Panc1 (cell line): ENCODE measurements around the gene ZNF71. TPM values are rescaled to one million over a fixed set of nuclear protein-coding genes. Genes with fewer than 3 reads are reported as not detected.

ENCODE experiments used
- ATAC-seq: fragments of 200-7000 bp; cut with Tn5 transposase; 2 replicates; pipeline ENCODE4 v1.9.1; 2020; ENCODE audit warnings: mild to moderate bottlenecking, moderate library complexity
- BruUV-seq: library from RNA; stranded (reverse); fragments of 400-500 nt; replicated peaks from 2 replicates; lab custom pipeline; 2021; lab: Mats Ljungman, UMichigan
- CTCF ChIA-PET: fragments of 300-600 bp; sonication (Branson Sonifier 250); formaldehyde crosslinking; loops from one replicate; lab custom pipeline; 2022; ENCODE audit warnings: antibody characterized with exemption; lab: Charles Lee
- POLR2A ChIA-PET: fragments of 300-600 bp; sonication (Branson Sonifier 250); formaldehyde crosslinking; loops from one replicate; lab custom pipeline; 2022; ENCODE audit warnings: antibody characterized with exemption; lab: Charles Lee
- DNase-seq: peaks from one replicate; pipeline ENCODE4 v3.0.0-alpha.2; 2010; ENCODE audit warnings: low read depth, low spot score
- H3K27ac ChIP-seq: 2 replicates; pipeline ENCODE4 v1.5.1; 2011; ENCODE audit warnings: mild to moderate bottlenecking, low read length, inconsistent platforms
- H3K27me3 ChIP-seq: fragments of 200-500 bp; sonication (Bioruptor generic); 2 replicates; pipeline ENCODE4 v1.6.0; 2014; ENCODE audit warnings: low read length, inconsistent platforms; ENCODE audit not compliant: control insufficient read depth, insufficient read depth
- H3K36me3 ChIP-seq: fragments of 200-500 bp; sonication (Bioruptor generic); 2 replicates; pipeline ENCODE4 v1.5.1; 2014; ENCODE audit warnings: inconsistent platforms, mild to moderate bottlenecking, low read length, moderate library complexity; ENCODE audit not compliant: control insufficient read depth, insufficient read depth
- H3K4me1 ChIP-seq: 2 replicates; pipeline ENCODE4 v1.5.1; 2011; ENCODE audit warnings: inconsistent platforms, mild to moderate bottlenecking, low read length, moderate library complexity; ENCODE audit not compliant: control insufficient read depth, insufficient read depth
- H3K4me3 ChIP-seq, 2 experiments: 2 replicates each; pipeline ENCODE4 v1.5.1; 2011 to 2012; ENCODE audit warnings: low read depth in 2 of 2, low read length in 2 of 2, mild to moderate bottlenecking in 2 of 2, inconsistent platforms in 1 of 2, moderate library complexity in 1 of 2
- H3K9me3 ChIP-seq: fragments of 200-500 bp; sonication (Bioruptor generic); 2 replicates; pipeline ENCODE4 v1.5.1; 2014; ENCODE audit warnings: low read depth, mild to moderate bottlenecking, inconsistent platforms, low read length, moderate library complexity; ENCODE audit not compliant: control insufficient read depth, insufficient read depth
- POLR2AphosphoS5 ChIP-seq: IDR thresholded peaks from 2 replicates; pipeline ENCODE4 v1.6.1; 2012; ENCODE audit warnings: mild to moderate bottlenecking, low read depth, low read length, moderate library complexity
- SIN3A ChIP-seq: IDR thresholded peaks from 2 replicates; pipeline ENCODE4 v1.6.1; 2012; ENCODE audit warnings: low read depth, mild to moderate bottlenecking, low read length, moderate library complexity, borderline replicate concordance; ENCODE audit not compliant: insufficient read depth
- TCF7L2 ChIP-seq: IDR thresholded peaks from 2 replicates; pipeline ENCODE4 v1.6.1; 2011; ENCODE audit warnings: mild to moderate bottlenecking, low read depth, low read length, inconsistent platforms
- in situ Hi-C: cut with HindIII; loops from 2 replicates; pipeline ENCODE4 v1.10.0; 2016; ENCODE audit warnings: low sequenced_read_pairs, low pct_unique_long_range_greater_than_20kb
- intact Hi-C: fragments of 100-400 bp; cut with micrococcal nuclease; formaldehyde crosslinking; loops from one replicate; pipeline ENCODE4 v1.10.0; 2022; ENCODE audit not compliant: unreplicated experiment
- total RNA-seq: library from RNA; stranded (reverse); gene quantifications from one replicate; pipeline ENCODE4 v1.2.1, GENCODE V29; 2021; ENCODE audit not compliant: unreplicated experiment
- TF ChIP-seq, protein P1 (sequence below), 2 experiments: IDR thresholded peaks; 2 replicates each; pipeline ENCODE4 v1.6.1; 2011 to 2012; ENCODE audit warnings: low read depth in 2 of 2, control low read depth in 1 of 2, low read length in 1 of 2, mild to moderate bottlenecking in 1 of 2, moderate library complexity in 1 of 2; ENCODE audit not compliant: insufficient read depth in 1 of 2
- TF ChIP-seq, protein P2 (sequence below): fragments of 450-650 bp; IDR thresholded peaks from 2 replicates; pipeline ENCODE4 v1.5.1; 2017; ENCODE audit warnings: mild to moderate bottlenecking

Gene ZNF71
- total RNA-seq, 1 experiment from 2014 or later = 6.3 TPM

DNA sequence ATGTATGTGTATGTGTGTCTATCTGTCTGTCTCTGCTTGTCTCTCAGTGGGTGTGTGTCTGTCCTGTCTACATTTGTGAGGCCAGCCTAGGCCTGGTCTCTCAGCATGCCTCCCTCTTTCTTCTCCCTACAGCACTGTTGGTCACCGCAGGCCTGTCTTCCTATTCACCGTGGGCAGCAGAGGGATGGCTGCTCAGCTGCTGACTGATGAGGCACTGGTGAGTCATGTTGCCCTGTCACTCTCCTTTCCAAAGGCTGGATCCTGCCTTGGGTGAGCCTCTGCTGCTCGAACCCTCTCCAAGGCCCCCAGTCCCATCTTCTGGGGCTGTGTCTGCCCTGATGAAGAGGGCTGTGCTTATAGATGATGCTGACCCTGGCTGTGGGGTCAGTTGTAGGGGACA, 6.3 kb downstream of the ZNF71 start:
- BruUV-seq = no TSS peak
- no peak for TF ChIP-seq SIN3A
- TF ChIP-seq, protein P1, sequence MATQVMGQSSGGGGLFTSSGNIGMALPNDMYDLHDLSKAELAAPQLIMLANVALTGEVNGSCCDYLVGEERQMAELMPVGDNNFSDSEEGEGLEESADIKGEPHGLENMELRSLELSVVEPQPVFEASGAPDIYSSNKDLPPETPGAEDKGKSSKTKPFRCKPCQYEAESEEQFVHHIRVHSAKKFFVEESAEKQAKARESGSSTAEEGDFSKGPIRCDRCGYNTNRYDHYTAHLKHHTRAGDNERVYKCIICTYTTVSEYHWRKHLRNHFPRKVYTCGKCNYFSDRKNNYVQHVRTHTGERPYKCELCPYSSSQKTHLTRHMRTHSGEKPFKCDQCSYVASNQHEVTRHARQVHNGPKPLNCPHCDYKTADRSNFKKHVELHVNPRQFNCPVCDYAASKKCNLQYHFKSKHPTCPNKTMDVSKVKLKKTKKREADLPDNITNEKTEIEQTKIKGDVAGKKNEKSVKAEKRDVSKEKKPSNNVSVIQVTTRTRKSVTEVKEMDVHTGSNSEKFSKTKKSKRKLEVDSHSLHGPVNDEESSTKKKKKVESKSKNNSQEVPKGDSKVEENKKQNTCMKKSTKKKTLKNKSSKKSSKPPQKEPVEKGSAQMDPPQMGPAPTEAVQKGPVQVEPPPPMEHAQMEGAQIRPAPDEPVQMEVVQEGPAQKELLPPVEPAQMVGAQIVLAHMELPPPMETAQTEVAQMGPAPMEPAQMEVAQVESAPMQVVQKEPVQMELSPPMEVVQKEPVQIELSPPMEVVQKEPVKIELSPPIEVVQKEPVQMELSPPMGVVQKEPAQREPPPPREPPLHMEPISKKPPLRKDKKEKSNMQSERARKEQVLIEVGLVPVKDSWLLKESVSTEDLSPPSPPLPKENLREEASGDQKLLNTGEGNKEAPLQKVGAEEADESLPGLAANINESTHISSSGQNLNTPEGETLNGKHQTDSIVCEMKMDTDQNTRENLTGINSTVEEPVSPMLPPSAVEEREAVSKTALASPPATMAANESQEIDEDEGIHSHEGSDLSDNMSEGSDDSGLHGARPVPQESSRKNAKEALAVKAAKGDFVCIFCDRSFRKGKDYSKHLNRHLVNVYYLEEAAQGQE (IDR thresholded peaks at IDR 0.05; ENCODE audit: insufficient read depth in 1 of 2, low read depth in 2 of 2, low read length in 1 of 2) = no peak
- TF ChIP-seq, protein P2, sequence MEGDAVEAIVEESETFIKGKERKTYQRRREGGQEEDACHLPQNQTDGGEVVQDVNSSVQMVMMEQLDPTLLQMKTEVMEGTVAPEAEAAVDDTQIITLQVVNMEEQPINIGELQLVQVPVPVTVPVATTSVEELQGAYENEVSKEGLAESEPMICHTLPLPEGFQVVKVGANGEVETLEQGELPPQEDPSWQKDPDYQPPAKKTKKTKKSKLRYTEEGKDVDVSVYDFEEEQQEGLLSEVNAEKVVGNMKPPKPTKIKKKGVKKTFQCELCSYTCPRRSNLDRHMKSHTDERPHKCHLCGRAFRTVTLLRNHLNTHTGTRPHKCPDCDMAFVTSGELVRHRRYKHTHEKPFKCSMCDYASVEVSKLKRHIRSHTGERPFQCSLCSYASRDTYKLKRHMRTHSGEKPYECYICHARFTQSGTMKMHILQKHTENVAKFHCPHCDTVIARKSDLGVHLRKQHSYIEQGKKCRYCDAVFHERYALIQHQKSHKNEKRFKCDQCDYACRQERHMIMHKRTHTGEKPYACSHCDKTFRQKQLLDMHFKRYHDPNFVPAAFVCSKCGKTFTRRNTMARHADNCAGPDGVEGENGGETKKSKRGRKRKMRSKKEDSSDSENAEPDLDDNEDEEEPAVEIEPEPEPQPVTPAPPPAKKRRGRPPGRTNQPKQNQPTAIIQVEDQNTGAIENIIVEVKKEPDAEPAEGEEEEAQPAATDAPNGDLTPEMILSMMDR = no peak
- intact Hi-C loops = no loop called here
- ATAC-seq (no peak), DNase-seq (no peak)
- H3K27me3 ChIP-seq = no peaks in the 10 kb centered on the region
- H3K27ac ChIP-seq = no peak overlapping the region
- ChIA-PET POLR2A (no interaction called here), CTCF (no interaction called here)
- in situ Hi-C loops = no loop called here
- H3K4me3 ChIP-seq = no peak overlapping the region
- no peaks in the 10 kb centered on the region for H3K4me1 ChIP-seq
- peaks cover 68% of the 10 kb centered on the region for H3K9me3 ChIP-seq
- H3K36me3 ChIP-seq = no peaks in the 10 kb centered on the region

DNA sequence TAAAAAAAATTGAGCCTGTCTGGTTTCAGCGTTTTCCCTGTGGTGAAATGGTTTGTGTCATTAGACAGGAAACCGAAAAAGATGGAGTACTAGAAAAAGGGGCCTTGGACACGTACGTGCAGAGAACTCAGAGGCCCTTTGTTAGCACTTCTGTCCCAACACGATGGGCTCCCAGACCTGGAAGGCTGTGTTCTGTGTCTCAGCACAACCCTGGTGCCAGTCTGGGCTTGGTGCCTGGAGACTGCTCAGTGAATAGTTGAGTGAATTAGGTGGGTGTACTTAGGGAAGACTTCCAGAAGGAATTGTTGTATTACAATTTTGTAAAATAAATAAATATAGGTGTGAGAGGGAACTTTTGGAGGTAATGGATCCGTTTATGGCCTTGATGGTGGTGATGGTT, 8.7 kb downstream of the ZNF71 start:
- no peaks in the 10 kb centered on the region for H3K27me3 ChIP-seq
- no peak overlapping the region for H3K4me3 ChIP-seq
- peaks cover 73% of the 10 kb centered on the region for H3K9me3 ChIP-seq
- in situ Hi-C loops = no loop called here
- no peaks in the 10 kb centered on the region for H3K36me3 ChIP-seq
- CTCF ChIA-PET = no interaction called here
- DNase-seq = no peak
- H3K4me1 ChIP-seq = no peaks in the 10 kb centered on the region
- intact Hi-C loops = no loop called here
- POLR2A ChIA-PET = no interaction called here
- BruUV-seq = no TSS peak
- H3K27ac ChIP-seq = no peak overlapping the region
- no peak for ATAC-seq
- TF ChIP-seq, protein P2 = no peak
- no peak for TF ChIP-seq POLR2AphosphoS5
- no peak for TF ChIP-seq TCF7L2
- TF ChIP-seq SIN3A = no peak
- TF ChIP-seq, protein P1 (IDR thresholded peaks at IDR 0.05; ENCODE audit: insufficient read depth in 1 of 2, low read depth in 2 of 2, low read length in 1 of 2) = no peak
